ENCODE results near the gene KRT40.
A peak's percentile ranks its signal among the peaks of the same experiment; 100 is the strongest.

KRT40 gene

GRCh38 chr17:40947929-40948328 is 36.2 kb downstream of the KRT40 start:
- Mint-ChIP-seq H3K27ac (no peak overlapping the region), H3K4me3 (no peak overlapping the region), H3K9me3 (no peaks in the 10 kb centered on the region), H3K4me1 (no peaks in the 10 kb centered on the region), H3K27me3 (peaks cover 67% of the 10 kb centered on the region)
- DNase-seq: no peak
- no peak for ATAC-seq

GRCh38 chr17:40945414-40945813 is 38.7 kb downstream of the KRT40 start:
- Mint-ChIP-seq H3K9me3 (no peaks in the 10 kb centered on the region), H3K4me3 (no peak overlapping the region), H3K27ac (peak overlapping the region in 1 of 2 donors; percentile 60), H3K27me3 (peaks cover 56% of the 10 kb centered on the region), H3K4me1 (no peaks in the 10 kb centered on the region)
- ATAC-seq (no peak), DNase-seq (no peak)

DNA sequence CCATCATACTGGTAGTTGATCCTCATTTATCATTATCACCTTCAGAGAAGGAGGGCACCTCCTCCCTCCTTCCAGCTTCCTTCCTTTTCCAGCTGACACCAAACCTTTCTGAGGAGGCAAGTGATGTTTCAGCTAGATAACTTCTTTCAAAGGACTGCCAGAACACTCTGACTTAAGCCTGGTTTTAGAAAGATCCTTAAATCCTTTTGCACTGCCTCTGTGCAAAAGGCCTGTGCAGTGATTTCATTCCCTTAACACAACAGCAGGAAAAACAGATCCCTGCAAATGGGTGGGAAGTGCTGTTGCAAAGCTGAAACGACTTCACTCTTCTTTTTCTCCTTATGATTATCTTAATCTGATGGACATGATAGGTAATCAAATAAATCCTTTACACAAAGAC is 39.6 kb downstream of the KRT40 start:
- H3K27ac Mint-ChIP-seq: no peak overlapping the region
- no peak overlapping the region for H3K4me3 Mint-ChIP-seq
- H3K27me3 Mint-ChIP-seq: peaks cover 47% of the 10 kb centered on the region
- no peaks in the 10 kb centered on the region for H3K4me1 Mint-ChIP-seq
- ATAC-seq (no peak), DNase-seq (no peak)
- no peaks in the 10 kb centered on the region for H3K9me3 Mint-ChIP-seq

DNA sequence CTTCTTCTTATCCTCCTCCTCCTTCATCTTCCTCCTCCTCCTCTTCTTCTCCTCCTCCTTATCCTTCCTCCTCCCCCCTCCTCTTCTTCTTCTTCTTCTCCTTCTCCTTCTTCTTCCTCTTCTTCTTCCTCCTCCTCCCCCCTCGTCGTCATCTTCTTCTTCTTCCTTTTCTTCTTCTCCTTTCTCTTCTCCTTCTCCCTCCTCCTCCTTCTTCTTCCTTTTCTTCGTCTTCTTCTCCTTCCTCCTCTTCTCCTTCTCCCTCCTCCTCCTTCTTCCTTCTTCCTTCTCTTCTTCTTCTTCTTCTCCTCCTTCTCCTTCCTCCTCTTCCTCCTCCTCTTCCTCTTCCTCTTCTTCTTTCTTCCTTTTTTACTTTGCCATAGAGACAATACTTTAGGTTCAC is 41.6 kb downstream of the KRT40 start:
- Mint-ChIP-seq H3K27me3 (peaks cover 31% of the 10 kb centered on the region), H3K9me3 (no peaks in the 10 kb centered on the region), H3K4me3 (no peak overlapping the region), H3K27ac (peak overlapping the region in 1 of 2 donors; percentile 2), H3K4me1 (no peaks in the 10 kb centered on the region)
- DNase-seq (no peak), ATAC-seq (no peak)

DNA sequence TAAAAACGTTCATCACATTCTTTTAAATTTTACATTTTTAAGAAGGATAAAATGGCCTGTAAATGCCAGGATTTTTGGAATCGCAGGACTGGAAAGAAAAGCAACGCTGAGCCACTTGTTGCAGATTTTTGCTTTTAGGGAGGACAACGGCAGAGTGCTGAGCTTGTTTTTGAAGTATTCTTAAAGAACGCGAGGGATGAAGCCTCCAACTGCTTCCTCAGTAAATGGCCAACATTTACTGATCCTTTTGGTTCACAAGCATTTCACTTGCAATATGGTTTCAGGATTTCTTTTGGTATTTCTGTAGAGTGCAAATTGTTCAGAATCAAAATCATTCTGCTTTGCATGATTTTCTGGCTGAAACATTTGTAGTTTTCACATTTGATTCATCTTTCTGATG is 43.9 kb downstream of the KRT40 start:
- H3K4me3 Mint-ChIP-seq: no peak overlapping the region
- no peaks in the 10 kb centered on the region for H3K4me1 Mint-ChIP-seq
- no peak for DNase-seq
- peaks cover 22% of the 10 kb centered on the region for H3K27me3 Mint-ChIP-seq
- ATAC-seq: no peak
- no peak overlapping the region for H3K27ac Mint-ChIP-seq
- H3K9me3 Mint-ChIP-seq: no peaks in the 10 kb centered on the region

- H3K27me3 Mint-ChIP-seq: peaks cover 13% of the 10 kb centered on the region
These were observed 45.1 kb downstream of the KRT40 start for GRCh38 chr17:40938981-40939380.

DNA sequence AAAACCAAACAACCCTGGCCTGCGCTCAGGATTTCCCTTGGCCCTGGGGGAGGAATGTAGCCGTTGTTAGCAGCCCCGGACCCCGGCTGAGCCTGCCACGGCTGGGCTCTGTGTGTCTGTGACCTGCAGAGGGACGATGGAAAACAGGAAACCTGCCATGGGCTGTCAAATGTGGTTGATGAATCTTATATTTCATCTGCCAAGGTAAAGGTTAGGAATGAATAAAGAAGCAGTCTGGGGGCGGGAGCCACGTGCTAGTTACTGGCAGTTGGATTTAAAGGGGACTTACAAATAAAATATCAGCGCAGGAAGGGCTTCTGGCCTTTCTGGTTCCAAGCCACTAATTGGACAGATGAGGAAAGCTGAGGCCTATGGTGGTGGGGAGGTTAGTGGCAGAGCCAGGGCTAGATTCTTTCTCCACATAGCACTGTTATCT is 46.7 kb downstream of the KRT40 start, which contains the start of gene KRT23:
TSS of gene KRT23 (minus strand) at position 263 of the 436 bp plus-strand sequence. CDS start 1,043 bp downstream, outside the sequence.
- Mint-ChIP-seq H3K27me3 (peaks cover 13% of the 10 kb centered on the region), H3K9me3 (no peaks in the 10 kb centered on the region), H3K4me1 (no peaks in the 10 kb centered on the region), H3K27ac (peak within 1 kb of the TSS in 1 of 2 donors; percentile 46), H3K4me3 (no peak within 1 kb of the TSS)
- DNase-seq (no peak), ATAC-seq (no peak)

More at GRCh38 chr17:40938981-40939380, 45.1 kb downstream of the KRT40 start:
- DNase-seq (no peak), ATAC-seq (no peak)
- H3K4me3 Mint-ChIP-seq: no peak overlapping the region
- no peak overlapping the region for H3K27ac Mint-ChIP-seq
- no peaks in the 10 kb centered on the region for H3K4me1 Mint-ChIP-seq
- H3K9me3 Mint-ChIP-seq: no peaks in the 10 kb centered on the region

DNA sequence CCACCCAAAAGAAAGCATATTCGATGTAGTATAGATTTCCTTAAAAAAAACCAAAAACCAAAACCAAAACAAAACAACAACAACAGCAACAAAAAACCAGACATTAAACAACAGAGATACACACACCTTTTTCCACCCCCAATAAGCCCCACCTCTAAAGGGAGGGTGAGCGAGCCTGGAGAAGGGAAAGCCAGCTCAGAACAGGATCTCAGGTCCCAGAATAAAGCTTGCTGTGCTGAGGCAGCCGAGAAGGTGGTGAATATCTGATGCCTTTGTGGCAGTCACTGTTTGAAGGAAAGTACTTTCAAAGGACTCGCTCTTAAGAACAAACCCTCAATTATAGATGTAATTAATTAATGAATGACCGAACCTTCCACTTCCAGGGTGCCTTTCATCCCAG is 47.1 kb downstream of the KRT40 start:
- no peaks in the 10 kb centered on the region for H3K9me3 Mint-ChIP-seq
- no peak overlapping the region for H3K27ac Mint-ChIP-seq
- ATAC-seq (no peak), DNase-seq (no peak)
- no peak overlapping the region for H3K4me3 Mint-ChIP-seq
- H3K4me1 Mint-ChIP-seq: no peaks in the 10 kb centered on the region
- H3K27me3 Mint-ChIP-seq: peaks cover 13% of the 10 kb centered on the region

GRCh38 chr17:40936437-40936971 is 47.6 kb downstream of the KRT40 start:
- no peak for ATAC-seq

DNA sequence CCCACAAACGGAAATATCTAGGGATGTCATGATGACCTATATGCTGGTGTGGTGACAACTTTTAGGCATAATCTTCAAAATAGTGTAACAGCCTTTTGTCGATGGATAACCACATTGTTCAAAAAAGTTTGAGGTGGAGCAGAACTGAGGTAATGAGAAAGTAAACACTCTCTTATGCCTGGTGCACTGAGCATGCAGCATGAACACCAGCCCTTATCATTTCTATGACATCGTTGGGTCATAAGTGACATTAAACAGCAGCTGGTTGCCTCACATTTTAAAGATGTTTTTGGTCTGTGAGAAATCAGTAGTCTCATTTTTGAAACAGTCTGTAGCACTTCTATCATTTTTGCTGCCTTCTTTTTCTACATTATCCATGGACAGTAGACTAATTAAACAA is 48.5 kb downstream of the KRT40 start:
- no peak for ATAC-seq
- no peaks in the 10 kb centered on the region for H3K4me1 Mint-ChIP-seq
- DNase-seq: no peak
- peaks cover 13% of the 10 kb centered on the region for H3K27me3 Mint-ChIP-seq
- H3K4me3 Mint-ChIP-seq: no peak overlapping the region
- H3K9me3 Mint-ChIP-seq: no peaks in the 10 kb centered on the region
- no peak overlapping the region for H3K27ac Mint-ChIP-seq

More at GRCh38 chr17:40936437-40936971, 47.6 kb downstream of the KRT40 start:
- H3K27ac Mint-ChIP-seq: no peak overlapping the region
- H3K4me1 Mint-ChIP-seq: no peaks in the 10 kb centered on the region
- H3K4me3 Mint-ChIP-seq: no peak overlapping the region
- no peaks in the 10 kb centered on the region for H3K9me3 Mint-ChIP-seq
- H3K27me3 Mint-ChIP-seq: peaks cover 13% of the 10 kb centered on the region
- DNase-seq: no peak

DNA sequence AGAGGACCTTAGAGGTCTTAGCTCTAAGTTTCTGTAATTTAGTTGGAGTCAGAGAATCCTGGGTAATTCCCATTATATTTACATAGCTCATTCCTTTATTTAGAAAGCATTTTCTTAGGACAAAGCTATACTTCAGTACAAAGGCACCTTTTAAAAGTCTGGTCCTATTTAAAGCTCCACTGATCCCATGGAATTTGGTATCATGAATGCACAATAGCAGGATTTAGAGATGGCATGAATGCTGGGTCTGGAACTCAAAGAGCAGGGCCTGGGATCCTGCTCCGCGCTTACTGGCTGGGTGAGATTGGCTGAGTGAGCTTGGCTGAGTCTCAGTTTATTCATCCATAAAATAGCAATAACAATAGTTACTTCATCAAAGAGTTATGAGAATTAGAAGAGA is 51.5 kb downstream of the KRT40 start:
- ATAC-seq (no peak), DNase-seq (no peak)
- H3K4me3 Mint-ChIP-seq: no peak overlapping the region
- H3K27me3 Mint-ChIP-seq: peaks cover 13% of the 10 kb centered on the region
- no peak overlapping the region for H3K27ac Mint-ChIP-seq
- no peaks in the 10 kb centered on the region for H3K4me1 Mint-ChIP-seq
- H3K9me3 Mint-ChIP-seq: no peaks in the 10 kb centered on the region

- no peak for ATAC-seq
- Mint-ChIP-seq H3K4me1 (no peaks in the 10 kb centered on the region), H3K27ac (no peak overlapping the region), H3K4me3 (no peak overlapping the region), H3K9me3 (no peaks in the 10 kb centered on the region), H3K27me3 (peaks cover 16% of the 10 kb centered on the region)
- no peak for DNase-seq
These were observed 52.8 kb downstream of the KRT40 start for GRCh38 chr17:40931311-40931710.
